ENCODE data around the gene THTPA.

DNA sequence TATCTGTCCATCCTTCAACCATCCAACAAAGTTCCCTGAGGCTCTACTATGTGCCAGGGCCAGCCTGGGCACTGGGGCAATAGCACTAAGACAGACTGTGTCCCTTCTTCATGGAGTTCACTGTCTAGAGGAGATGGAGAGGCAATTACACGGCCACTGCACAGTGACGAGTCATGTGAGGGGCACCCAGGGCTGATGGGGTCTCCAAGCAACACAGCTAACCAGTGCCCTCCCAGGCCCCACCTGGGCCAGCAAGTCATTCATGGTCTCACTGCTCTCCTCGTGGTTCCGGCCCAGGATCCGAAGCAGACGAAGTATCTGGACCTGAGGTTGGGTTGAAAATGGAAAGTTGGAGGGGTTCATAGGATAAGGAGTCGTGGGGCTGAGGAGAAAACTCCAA is 8.8 kb downstream of the THTPA start:
- TF ChIP-seq POLR2A (IDR thresholded peaks at IDR 0.05) (no peak), POLR2AphosphoS5 (IDR thresholded peaks at IDR 0.05) (no peak)
- TF ChIP-seq, protein P1, sequence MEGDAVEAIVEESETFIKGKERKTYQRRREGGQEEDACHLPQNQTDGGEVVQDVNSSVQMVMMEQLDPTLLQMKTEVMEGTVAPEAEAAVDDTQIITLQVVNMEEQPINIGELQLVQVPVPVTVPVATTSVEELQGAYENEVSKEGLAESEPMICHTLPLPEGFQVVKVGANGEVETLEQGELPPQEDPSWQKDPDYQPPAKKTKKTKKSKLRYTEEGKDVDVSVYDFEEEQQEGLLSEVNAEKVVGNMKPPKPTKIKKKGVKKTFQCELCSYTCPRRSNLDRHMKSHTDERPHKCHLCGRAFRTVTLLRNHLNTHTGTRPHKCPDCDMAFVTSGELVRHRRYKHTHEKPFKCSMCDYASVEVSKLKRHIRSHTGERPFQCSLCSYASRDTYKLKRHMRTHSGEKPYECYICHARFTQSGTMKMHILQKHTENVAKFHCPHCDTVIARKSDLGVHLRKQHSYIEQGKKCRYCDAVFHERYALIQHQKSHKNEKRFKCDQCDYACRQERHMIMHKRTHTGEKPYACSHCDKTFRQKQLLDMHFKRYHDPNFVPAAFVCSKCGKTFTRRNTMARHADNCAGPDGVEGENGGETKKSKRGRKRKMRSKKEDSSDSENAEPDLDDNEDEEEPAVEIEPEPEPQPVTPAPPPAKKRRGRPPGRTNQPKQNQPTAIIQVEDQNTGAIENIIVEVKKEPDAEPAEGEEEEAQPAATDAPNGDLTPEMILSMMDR (IDR thresholded peaks at IDR 0.05): no peak
